Panc1 (cell line): ENCODE measurements around the gene OMA1. TPM values are rescaled to one million over a fixed set of nuclear protein-coding genes. Genes with fewer than 3 reads are reported as not detected.

Experiments
- ATAC-seq: fragments of 200-7000 bp; cut with Tn5 transposase; 2 replicates; pipeline ENCODE4 v1.9.1; 2020; ENCODE audit warnings: mild to moderate bottlenecking, moderate library complexity
- BruUV-seq: library from RNA; stranded (reverse); fragments of 400-500 nt; replicated peaks from 2 replicates; lab custom pipeline; 2021; lab: Mats Ljungman, UMichigan
- CTCF ChIA-PET: fragments of 300-600 bp; sonication (Branson Sonifier 250); formaldehyde crosslinking; loops from one replicate; lab custom pipeline; 2022; ENCODE audit warnings: antibody characterized with exemption; lab: Charles Lee
- POLR2A ChIA-PET: fragments of 300-600 bp; sonication (Branson Sonifier 250); formaldehyde crosslinking; loops from one replicate; lab custom pipeline; 2022; ENCODE audit warnings: antibody characterized with exemption; lab: Charles Lee
- DNase-seq: peaks from one replicate; pipeline ENCODE4 v3.0.0-alpha.2; 2010; ENCODE audit warnings: low read depth, low spot score
- H3K27ac ChIP-seq: 2 replicates; pipeline ENCODE4 v1.5.1; 2011; ENCODE audit warnings: mild to moderate bottlenecking, low read length, inconsistent platforms
- H3K27me3 ChIP-seq: fragments of 200-500 bp; sonication (Bioruptor generic); 2 replicates; pipeline ENCODE4 v1.6.0; 2014; ENCODE audit warnings: low read length, inconsistent platforms; ENCODE audit not compliant: control insufficient read depth, insufficient read depth
- H3K36me3 ChIP-seq: fragments of 200-500 bp; sonication (Bioruptor generic); 2 replicates; pipeline ENCODE4 v1.5.1; 2014; ENCODE audit warnings: inconsistent platforms, mild to moderate bottlenecking, low read length, moderate library complexity; ENCODE audit not compliant: control insufficient read depth, insufficient read depth
- H3K4me1 ChIP-seq: 2 replicates; pipeline ENCODE4 v1.5.1; 2011; ENCODE audit warnings: inconsistent platforms, mild to moderate bottlenecking, low read length, moderate library complexity; ENCODE audit not compliant: control insufficient read depth, insufficient read depth
- H3K4me3 ChIP-seq, 2 experiments: 2 replicates each; pipeline ENCODE4 v1.5.1; 2011 to 2012; ENCODE audit warnings: low read depth in 2 of 2, low read length in 2 of 2, mild to moderate bottlenecking in 2 of 2, inconsistent platforms in 1 of 2, moderate library complexity in 1 of 2
- H3K9me3 ChIP-seq: fragments of 200-500 bp; sonication (Bioruptor generic); 2 replicates; pipeline ENCODE4 v1.5.1; 2014; ENCODE audit warnings: low read depth, mild to moderate bottlenecking, inconsistent platforms, low read length, moderate library complexity; ENCODE audit not compliant: control insufficient read depth, insufficient read depth
- CTCF ChIP-seq: fragments of 450-650 bp; IDR thresholded peaks from 2 replicates; pipeline ENCODE4 v1.5.1; 2017; ENCODE audit warnings: mild to moderate bottlenecking
- POLR2AphosphoS5 ChIP-seq: IDR thresholded peaks from 2 replicates; pipeline ENCODE4 v1.6.1; 2012; ENCODE audit warnings: mild to moderate bottlenecking, low read depth, low read length, moderate library complexity
- SIN3A ChIP-seq: IDR thresholded peaks from 2 replicates; pipeline ENCODE4 v1.6.1; 2012; ENCODE audit warnings: low read depth, mild to moderate bottlenecking, low read length, moderate library complexity, borderline replicate concordance; ENCODE audit not compliant: insufficient read depth
- TCF7L2 ChIP-seq: IDR thresholded peaks from 2 replicates; pipeline ENCODE4 v1.6.1; 2011; ENCODE audit warnings: mild to moderate bottlenecking, low read depth, low read length, inconsistent platforms
- in situ Hi-C: cut with HindIII; loops from 2 replicates; pipeline ENCODE4 v1.10.0; 2016; ENCODE audit warnings: low sequenced_read_pairs, low pct_unique_long_range_greater_than_20kb
- intact Hi-C: fragments of 100-400 bp; cut with micrococcal nuclease; formaldehyde crosslinking; loops from one replicate; pipeline ENCODE4 v1.10.0; 2022; ENCODE audit not compliant: unreplicated experiment
- total RNA-seq: library from RNA; stranded (reverse); gene quantifications from one replicate; pipeline ENCODE4 v1.2.1, GENCODE V29; 2021; ENCODE audit not compliant: unreplicated experiment
- TF ChIP-seq, protein P1 (sequence below), 2 experiments: IDR thresholded peaks; 2 replicates each; pipeline ENCODE4 v1.6.1; 2011 to 2012; ENCODE audit warnings: low read depth in 2 of 2, control low read depth in 1 of 2, low read length in 1 of 2, mild to moderate bottlenecking in 1 of 2, moderate library complexity in 1 of 2; ENCODE audit not compliant: insufficient read depth in 1 of 2

The OMA1 gene
- total RNA-seq, 1 experiment from 2014 or later, result 16.6 TPM

GRCh38 chr1:58454385-58454784, 92.1 kb downstream of the OMA1 start:
- H3K27me3 ChIP-seq, result no peaks in the 10 kb centered on the region
- TF ChIP-seq, protein P1, sequence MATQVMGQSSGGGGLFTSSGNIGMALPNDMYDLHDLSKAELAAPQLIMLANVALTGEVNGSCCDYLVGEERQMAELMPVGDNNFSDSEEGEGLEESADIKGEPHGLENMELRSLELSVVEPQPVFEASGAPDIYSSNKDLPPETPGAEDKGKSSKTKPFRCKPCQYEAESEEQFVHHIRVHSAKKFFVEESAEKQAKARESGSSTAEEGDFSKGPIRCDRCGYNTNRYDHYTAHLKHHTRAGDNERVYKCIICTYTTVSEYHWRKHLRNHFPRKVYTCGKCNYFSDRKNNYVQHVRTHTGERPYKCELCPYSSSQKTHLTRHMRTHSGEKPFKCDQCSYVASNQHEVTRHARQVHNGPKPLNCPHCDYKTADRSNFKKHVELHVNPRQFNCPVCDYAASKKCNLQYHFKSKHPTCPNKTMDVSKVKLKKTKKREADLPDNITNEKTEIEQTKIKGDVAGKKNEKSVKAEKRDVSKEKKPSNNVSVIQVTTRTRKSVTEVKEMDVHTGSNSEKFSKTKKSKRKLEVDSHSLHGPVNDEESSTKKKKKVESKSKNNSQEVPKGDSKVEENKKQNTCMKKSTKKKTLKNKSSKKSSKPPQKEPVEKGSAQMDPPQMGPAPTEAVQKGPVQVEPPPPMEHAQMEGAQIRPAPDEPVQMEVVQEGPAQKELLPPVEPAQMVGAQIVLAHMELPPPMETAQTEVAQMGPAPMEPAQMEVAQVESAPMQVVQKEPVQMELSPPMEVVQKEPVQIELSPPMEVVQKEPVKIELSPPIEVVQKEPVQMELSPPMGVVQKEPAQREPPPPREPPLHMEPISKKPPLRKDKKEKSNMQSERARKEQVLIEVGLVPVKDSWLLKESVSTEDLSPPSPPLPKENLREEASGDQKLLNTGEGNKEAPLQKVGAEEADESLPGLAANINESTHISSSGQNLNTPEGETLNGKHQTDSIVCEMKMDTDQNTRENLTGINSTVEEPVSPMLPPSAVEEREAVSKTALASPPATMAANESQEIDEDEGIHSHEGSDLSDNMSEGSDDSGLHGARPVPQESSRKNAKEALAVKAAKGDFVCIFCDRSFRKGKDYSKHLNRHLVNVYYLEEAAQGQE (IDR thresholded peaks at IDR 0.05; ENCODE audit: insufficient read depth in 1 of 2, low read depth in 2 of 2, low read length in 1 of 2), result no peak
- TF ChIP-seq SIN3A, result no peak
- no peak for TF ChIP-seq CTCF
- no peak for TF ChIP-seq POLR2AphosphoS5
- no peak for TF ChIP-seq TCF7L2

DNA sequence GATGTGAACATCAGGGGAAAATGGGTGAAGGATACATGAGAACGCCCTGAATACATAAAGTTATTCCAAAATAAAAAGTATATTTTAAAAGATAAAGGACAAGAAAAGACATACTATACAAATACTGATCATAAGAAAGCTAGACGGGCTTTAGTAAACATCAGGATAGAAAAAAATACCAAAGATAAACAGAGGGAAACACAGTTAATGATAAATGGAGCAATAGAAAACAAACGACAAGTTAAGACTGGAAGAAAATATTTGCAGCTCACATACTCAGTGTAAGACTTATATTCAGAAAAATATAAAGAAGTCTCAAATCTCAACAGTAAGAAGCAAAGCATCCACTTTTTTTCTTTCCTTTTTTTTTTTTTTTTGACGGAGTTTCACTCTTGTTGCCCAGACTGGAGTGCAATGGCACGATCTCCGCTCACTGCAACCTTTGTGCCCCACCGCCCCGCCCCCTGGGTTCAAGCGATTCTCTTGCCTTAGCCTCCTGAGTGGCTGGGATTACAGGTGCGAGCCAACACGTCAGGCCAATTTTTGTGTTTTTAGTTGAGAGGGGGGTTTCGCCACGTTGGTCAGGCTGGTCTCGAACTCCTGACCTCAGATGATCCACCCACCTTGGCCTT, 94.8 kb downstream of the OMA1 start:
- BruUV-seq, result no TSS peak
- no peak for ATAC-seq
- TF ChIP-seq CTCF, result no peak
- no peak for TF ChIP-seq TCF7L2
- no peak for TF ChIP-seq POLR2AphosphoS5

More at GRCh38 chr1:58454385-58454784, 92.1 kb downstream of the OMA1 start:
- intact Hi-C loops (no loop called here), in situ Hi-C loops (no loop called here)
- no peaks in the 10 kb centered on the region for H3K9me3 ChIP-seq
- ATAC-seq, result no peak
- H3K27ac ChIP-seq, result no peak overlapping the region
- BruUV-seq, result no TSS peak
- ChIA-PET POLR2A (no interaction called here), CTCF (no interaction called here)
- H3K4me3 ChIP-seq, result no peak overlapping the region
- H3K36me3 ChIP-seq, result no peaks in the 10 kb centered on the region
- H3K4me1 ChIP-seq, result no peaks in the 10 kb centered on the region
- DNase-seq, result no peak

More for the DNA sequence above, 94.8 kb downstream of the OMA1 start:
- CTCF ChIA-PET, result no interaction called here
- H3K4me1 ChIP-seq, result no peaks in the 10 kb centered on the region
- H3K36me3 ChIP-seq, result no peaks in the 10 kb centered on the region
- H3K4me3 ChIP-seq, result no peak overlapping the region
- in situ Hi-C loops, result no loop called here
- H3K27me3 ChIP-seq, result no peaks in the 10 kb centered on the region
- no peak overlapping the region for H3K27ac ChIP-seq
- intact Hi-C loops, result no loop called here
- POLR2A ChIA-PET, result no interaction called here
- DNase-seq, result no peak
- H3K9me3 ChIP-seq, result no peaks in the 10 kb centered on the region
